H9 (cell line): Measurements from ENCODE around the gene PRG2. TPM values are rescaled to one million over a fixed set of nuclear protein-coding genes. Genes with fewer than 3 reads are reported as not detected.

ENCODE experiments used
- DNase-seq: peaks from one replicate; pipeline ENCODE4 v3.0.0-alpha.2; 2017
- H2AFZ ChIP-seq: one replicate; pipeline ENCODE4 v1.6.1; 2013; ENCODE audit warnings: mild to moderate bottlenecking, low read length, control low read depth, moderate library complexity
- H2AK5ac ChIP-seq: 2 replicates; pipeline ENCODE4 v1.6.1; 2013; ENCODE audit warnings: low read length, control low read depth, mixed read lengths; ENCODE audit not compliant: insufficient read length
- H2BK120ac ChIP-seq: one replicate; pipeline ENCODE4 v1.6.1; 2013; ENCODE audit warnings: low read depth, mild to moderate bottlenecking, low read length, control low read depth, inconsistent platforms; ENCODE audit not compliant: poor library complexity, severe bottlenecking
- H2BK12ac ChIP-seq: 2 replicates; pipeline ENCODE4 v1.6.1; 2013; ENCODE audit warnings: low read length, control low read depth, mixed read lengths, low read depth; ENCODE audit not compliant: insufficient read length
- H2BK15ac ChIP-seq: 2 replicates; pipeline ENCODE4 v1.6.1; 2013; ENCODE audit warnings: low read depth, low read length, control low read depth
- H2BK20ac ChIP-seq: one replicate; pipeline ENCODE4 v1.6.1; 2013; ENCODE audit warnings: low read depth, mild to moderate bottlenecking, low read length, control low read depth, inconsistent platforms; ENCODE audit not compliant: poor library complexity, severe bottlenecking
- H2BK5ac ChIP-seq: 2 replicates; pipeline ENCODE4 v1.6.1; 2013; ENCODE audit warnings: low read length, control low read depth, mixed read lengths; ENCODE audit not compliant: insufficient read length
- H3K14ac ChIP-seq: 2 replicates; pipeline ENCODE4 v1.6.1; 2013; ENCODE audit warnings: low read length, control low read depth; ENCODE audit not compliant: insufficient read depth
- H3K18ac ChIP-seq: 2 replicates; pipeline ENCODE4 v1.6.1; 2013; ENCODE audit warnings: low read depth, mild to moderate bottlenecking, mixed read lengths, low read length, control low read depth; ENCODE audit not compliant: insufficient read length
- H3K23ac ChIP-seq: 2 replicates; pipeline ENCODE4 v1.6.1; 2013; ENCODE audit warnings: low read length, control low read depth, mixed read lengths, low read depth; ENCODE audit not compliant: insufficient read length
- H3K23me2 ChIP-seq: 2 replicates; pipeline ENCODE4 v1.6.1; 2013; ENCODE audit warnings: low read depth, mild to moderate bottlenecking, mixed read lengths, low read length, control low read depth; ENCODE audit not compliant: insufficient read length, poor library complexity, severe bottlenecking
- H3K27ac ChIP-seq: 2 replicates; pipeline ENCODE4 v1.5.1; 2013; ENCODE audit warnings: low read length, control low read depth, mixed read lengths, low read depth; ENCODE audit not compliant: insufficient read length
- H3K27me3 ChIP-seq: 2 replicates; pipeline ENCODE4 v1.6.1; 2013; ENCODE audit warnings: low read length, control low read depth, inconsistent platforms; ENCODE audit not compliant: insufficient read depth
- H3K4ac ChIP-seq: 2 replicates; pipeline ENCODE4 v1.6.1; 2013; ENCODE audit warnings: low read depth, mild to moderate bottlenecking, control low read depth, inconsistent platforms, low read length, moderate library complexity
- H3K4me1 ChIP-seq: 2 replicates; pipeline ENCODE4 v1.6.1; 2013; ENCODE audit warnings: low read length, control low read depth, inconsistent platforms; ENCODE audit not compliant: insufficient read depth
- H3K4me2 ChIP-seq: 2 replicates; pipeline ENCODE4 v1.6.1; 2013; ENCODE audit warnings: low read length, control low read depth, mixed read lengths; ENCODE audit not compliant: insufficient read length, insufficient read depth
- H3K56ac ChIP-seq: 2 replicates; pipeline ENCODE4 v1.6.1; 2013; ENCODE audit warnings: low read depth, mild to moderate bottlenecking, mixed read lengths, low read length, control low read depth; ENCODE audit not compliant: insufficient read length
- H3K79me1 ChIP-seq: 2 replicates; pipeline ENCODE4 v1.6.1; 2013; ENCODE audit warnings: low read depth, mild to moderate bottlenecking, moderate library complexity, low read length, control low read depth, inconsistent platforms; ENCODE audit not compliant: insufficient read depth, poor library complexity, severe bottlenecking
- H3K79me2 ChIP-seq: 2 replicates; pipeline ENCODE4 v1.6.1; 2013; ENCODE audit warnings: low read length, control low read depth, inconsistent platforms; ENCODE audit not compliant: insufficient read depth
- H3K9ac ChIP-seq: 2 replicates; pipeline ENCODE4 v1.6.1; 2013; ENCODE audit warnings: low read length, control low read depth, mixed read lengths; ENCODE audit not compliant: insufficient read length; ENCODE audit errors: extremely low read depth
- H3K9me3 ChIP-seq: one replicate; pipeline ENCODE4 v1.6.1; 2013; ENCODE audit warnings: low read depth, low read length, inconsistent platforms; ENCODE audit not compliant: control insufficient read depth
- H3T11ph ChIP-seq: one replicate; pipeline ENCODE4 v1.6.1; 2013; ENCODE audit warnings: mild to moderate bottlenecking, low read length, control low read depth, inconsistent platforms
- H4K20me1 ChIP-seq: one replicate; pipeline ENCODE4 v1.6.1; 2013; ENCODE audit not compliant: control insufficient read depth, insufficient read length, insufficient read depth
- H4K5ac ChIP-seq: 2 replicates; pipeline ENCODE4 v1.6.1; 2013; ENCODE audit warnings: low read depth, mild to moderate bottlenecking, mixed read lengths, low read length, control low read depth; ENCODE audit not compliant: insufficient read length
- H4K8ac ChIP-seq: replicated peaks from 2 replicates; pipeline ENCODE4 v1.6.1; 2013; ENCODE audit warnings: low read length, control low read depth, mixed read lengths, low read depth; ENCODE audit not compliant: insufficient read length
- H4K91ac ChIP-seq: 2 replicates; pipeline ENCODE4 v1.6.1; 2013; ENCODE audit warnings: low read depth, mild to moderate bottlenecking, moderate library complexity, mixed read lengths, low read length, control low read depth; ENCODE audit not compliant: insufficient read length
- H3K27ac Mint-ChIP-seq, 3 experiments: 2 replicates in 2 of 3; 3 replicates in 1 of 3; pipeline ENCODE4 v1.8.0; 2020 to 2021; ENCODE audit warnings: mixed read lengths in 3 of 3, mild to moderate bottlenecking in 1 of 3, moderate library complexity in 1 of 3
- H3K27me3 Mint-ChIP-seq: 2 replicates; pipeline ENCODE4 v1.8.0; 2021; ENCODE audit warnings: low read depth, mild to moderate bottlenecking, moderate library complexity, mixed read lengths
- H3K36me3 Mint-ChIP-seq, 3 experiments: 2 replicates in 2 of 3; 3 replicates in 1 of 3; pipeline ENCODE4 v1.8.0; 2020 to 2021; ENCODE audit warnings: low read depth in 3 of 3, mixed read lengths in 3 of 3; ENCODE audit not compliant: insufficient read depth in 1 of 3
- H3K4me1 Mint-ChIP-seq, 2 experiments: 2 replicates each; pipeline ENCODE4 v1.8.0; 2020; ENCODE audit warnings: mixed read lengths in 2 of 2
- H3K4me3 Mint-ChIP-seq, 2 experiments: 2 replicates in 1 of 2; 3 replicates in 1 of 2; pipeline ENCODE4 v1.8.0; 2020 to 2021; ENCODE audit warnings: mild to moderate bottlenecking in 2 of 2, mixed read lengths in 2 of 2, moderate library complexity in 1 of 2
- H3K9me3 Mint-ChIP-seq, 2 experiments: 2 replicates in 1 of 2; 3 replicates in 1 of 2; pipeline ENCODE4 v1.8.0; 2020; ENCODE audit warnings: mild to moderate bottlenecking in 2 of 2, mixed read lengths in 2 of 2, moderate library complexity in 1 of 2
- WGBS: extraction: QIAGEN DNeasy Blood & Tissue Kit; methylation state at CpG from one replicate; pipeline ENCODE4 v1.1.7; 2013; ENCODE audit warnings: missing lambda C conversion rate, low lambda C conversion rate, mixed read lengths; ENCODE audit not compliant: insufficient read length; ENCODE audit errors: extremely low coverage; 5-methylcytosine and 5-hydroxymethylcytosine counted together
- total RNA-seq: library from RNA; stranded (reverse); gene quantifications from 2 replicates; pipeline ENCODE4 v1.2.1, GENCODE V29; 2021
- TF ChIP-seq, protein P1 (sequence below): fragments of 200-600 bp; sonication (generic); conservative IDR thresholded peaks from 3 replicates; pipeline ENCODE4 v1.8.0; 2021; ENCODE audit warnings: antibody characterized with exemption, mild to moderate bottlenecking

The PRG2 gene
- total RNA-seq, 1 experiment from 2014 or later, result not detected

DNA sequence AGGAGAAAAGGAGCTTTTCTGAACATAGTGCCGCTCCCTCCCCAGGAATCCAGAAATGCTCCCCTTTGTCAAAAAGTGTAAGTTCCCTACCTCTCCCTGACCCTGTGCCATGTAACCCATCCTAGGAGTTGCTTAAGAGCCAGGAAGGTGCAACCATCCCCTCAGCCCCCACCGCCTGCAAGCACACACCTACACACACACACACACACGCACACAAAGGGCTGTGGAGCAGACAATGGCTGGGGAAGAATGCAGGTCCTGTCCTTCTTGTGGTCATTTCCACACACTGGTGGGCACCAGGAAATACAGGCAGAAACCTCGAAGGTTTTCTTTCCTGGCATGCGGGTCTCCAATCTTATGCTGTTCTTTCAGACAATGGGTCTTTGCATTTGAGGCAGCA, 51.1 kb downstream of the PRG2 start:
- Histone ChIP-seq H4K91ac (no peak overlapping the region), H3K4me1 (peaks cover 5% of the 10 kb centered on the region; the same call in 1 of the 2 replicates), H3K56ac (no peak overlapping the region), H4K5ac (no peak overlapping the region), H2BK20ac (no peak overlapping the region), H2AFZ (no peak overlapping the region), H3T11ph (no peak overlapping the region), H3K79me2 (peaks cover 7% of the 10 kb centered on the region; the same call in 1 of the 2 replicates), H3K23me2 (peaks cover 6% of the 10 kb centered on the region), H3K14ac (no peak overlapping the region), H4K20me1 (no peaks in the 10 kb centered on the region), H4K8ac (no peak overlapping the region), H3K4ac (no peak overlapping the region), H3K4me2 (no peak overlapping the region), H3K79me1 (peaks cover 3% of the 10 kb centered on the region), H2BK15ac (no peak overlapping the region), H3K9ac (no peak overlapping the region), H3K23ac (no peak overlapping the region), H2BK120ac (no peak overlapping the region), H3K18ac (no peak overlapping the region), H3K27me3 (no peaks in the 10 kb centered on the region), H2BK5ac (no peak overlapping the region), H3K9me3 (no peaks in the 10 kb centered on the region), H2AK5ac (no peak overlapping the region), H2BK12ac (no peak overlapping the region), H3K27ac (no peak overlapping the region)
- DNase-seq, result no peak
- H3K36me3 Mint-ChIP-seq, result peaks cover 2 to 8% (median 7%) of the 10 kb centered on the region in 3 experiments
- no CpG with 5 or more reads among the region's 5 CpGs for WGBS
- H3K4me1 Mint-ChIP-seq, result peaks cover 56 to 62% of the 10 kb centered on the region in 2 experiments
- H3K4me3 Mint-ChIP-seq, result no peak overlapping the region; a peak in 1 of 5 replicates
- no peaks in the 10 kb centered on the region for H3K9me3 Mint-ChIP-seq
- peaks cover 23% of the 10 kb centered on the region for H3K27me3 Mint-ChIP-seq
- no peak overlapping the region for H3K27ac Mint-ChIP-seq
- TF ChIP-seq, protein P1, sequence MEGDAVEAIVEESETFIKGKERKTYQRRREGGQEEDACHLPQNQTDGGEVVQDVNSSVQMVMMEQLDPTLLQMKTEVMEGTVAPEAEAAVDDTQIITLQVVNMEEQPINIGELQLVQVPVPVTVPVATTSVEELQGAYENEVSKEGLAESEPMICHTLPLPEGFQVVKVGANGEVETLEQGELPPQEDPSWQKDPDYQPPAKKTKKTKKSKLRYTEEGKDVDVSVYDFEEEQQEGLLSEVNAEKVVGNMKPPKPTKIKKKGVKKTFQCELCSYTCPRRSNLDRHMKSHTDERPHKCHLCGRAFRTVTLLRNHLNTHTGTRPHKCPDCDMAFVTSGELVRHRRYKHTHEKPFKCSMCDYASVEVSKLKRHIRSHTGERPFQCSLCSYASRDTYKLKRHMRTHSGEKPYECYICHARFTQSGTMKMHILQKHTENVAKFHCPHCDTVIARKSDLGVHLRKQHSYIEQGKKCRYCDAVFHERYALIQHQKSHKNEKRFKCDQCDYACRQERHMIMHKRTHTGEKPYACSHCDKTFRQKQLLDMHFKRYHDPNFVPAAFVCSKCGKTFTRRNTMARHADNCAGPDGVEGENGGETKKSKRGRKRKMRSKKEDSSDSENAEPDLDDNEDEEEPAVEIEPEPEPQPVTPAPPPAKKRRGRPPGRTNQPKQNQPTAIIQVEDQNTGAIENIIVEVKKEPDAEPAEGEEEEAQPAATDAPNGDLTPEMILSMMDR, result no peak
